BE2C (cell line): Measurements from ENCODE around the gene COL23A1.

ENCODE experiments used
- DNase-seq: peaks from one replicate; pipeline ENCODE4 v3.0.0-alpha.2; 2020
- H3K27me3 ChIP-seq: fragments of 250-450 bp; sonication (Bioruptor Pico); 2 replicates; pipeline ENCODE4 v1.5.1; 2020; ENCODE audit warnings: mild to moderate bottlenecking
- H3K36me3 ChIP-seq: fragments of 250-450 bp; sonication (Bioruptor Pico); 2 replicates; pipeline ENCODE4 v1.5.1; 2020; ENCODE audit warnings: mild to moderate bottlenecking
- H3K4me1 ChIP-seq: fragments of 250-450 bp; sonication (Bioruptor Pico); 2 replicates; pipeline ENCODE4 v1.5.1; 2020
- H3K4me3 ChIP-seq: 2 replicates; pipeline ENCODE4 v1.5.1; 2011; ENCODE audit warnings: low read depth, low read length
- H3K9me3 ChIP-seq: fragments of 250-450 bp; sonication (Bioruptor Pico); 2 replicates; pipeline ENCODE4 v1.5.1; 2020
- TF ChIP-seq, protein P1 (sequence below): IDR thresholded peaks from 2 replicates; pipeline ENCODE4 v1.5.1; 2012; ENCODE audit warnings: mild to moderate bottlenecking, low read depth, low read length

Gene COL23A1

DNA sequence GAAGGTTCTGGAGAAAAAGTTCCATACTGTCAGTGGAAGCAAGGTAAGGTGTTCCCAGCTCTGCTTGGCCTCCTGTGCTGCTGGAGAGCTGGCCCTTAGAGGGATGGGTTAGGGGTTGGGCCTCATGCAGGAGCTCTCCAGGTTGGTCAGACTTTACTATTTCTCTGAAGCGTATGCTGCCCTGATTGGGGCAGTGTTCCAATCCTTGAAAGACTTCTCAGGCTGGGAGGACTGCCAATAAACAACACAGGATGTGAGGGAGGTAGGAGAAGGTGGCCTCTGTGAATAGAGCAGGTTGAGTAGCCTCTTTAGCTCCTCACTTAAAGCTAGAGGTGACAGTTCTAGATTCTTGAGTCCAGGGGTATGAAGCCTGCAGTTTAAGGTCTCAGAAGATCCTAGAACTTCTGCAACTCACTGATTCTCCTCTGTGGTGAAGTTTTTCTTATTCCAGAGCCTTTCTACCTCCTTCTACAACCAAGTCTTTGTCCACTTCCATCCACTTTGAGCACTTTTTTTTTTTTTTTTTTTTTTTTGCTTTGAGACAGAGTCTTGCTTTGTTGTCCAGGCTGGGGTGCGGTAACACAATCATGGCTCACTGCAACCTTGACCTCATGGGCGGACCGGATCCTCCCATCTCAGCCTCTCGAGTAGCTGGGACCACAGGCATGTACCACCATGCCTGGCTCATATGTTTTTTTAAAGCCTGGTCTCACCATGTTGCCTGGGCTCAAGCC, 382.8 kb downstream of the COL23A1 start:
- Histone ChIP-seq H3K36me3 (peaks cover 79% of the 10 kb centered on the region), H3K27me3 (no peaks in the 10 kb centered on the region), H3K4me1 (peaks cover 6% of the 10 kb centered on the region; the same call in 1 of the 2 replicates), H3K9me3 (no peaks in the 10 kb centered on the region), H3K4me3 (peak overlapping the region; percentile 99; the same call in 1 of the 2 replicates)
- no peak for DNase-seq
- TF ChIP-seq, protein P1, sequence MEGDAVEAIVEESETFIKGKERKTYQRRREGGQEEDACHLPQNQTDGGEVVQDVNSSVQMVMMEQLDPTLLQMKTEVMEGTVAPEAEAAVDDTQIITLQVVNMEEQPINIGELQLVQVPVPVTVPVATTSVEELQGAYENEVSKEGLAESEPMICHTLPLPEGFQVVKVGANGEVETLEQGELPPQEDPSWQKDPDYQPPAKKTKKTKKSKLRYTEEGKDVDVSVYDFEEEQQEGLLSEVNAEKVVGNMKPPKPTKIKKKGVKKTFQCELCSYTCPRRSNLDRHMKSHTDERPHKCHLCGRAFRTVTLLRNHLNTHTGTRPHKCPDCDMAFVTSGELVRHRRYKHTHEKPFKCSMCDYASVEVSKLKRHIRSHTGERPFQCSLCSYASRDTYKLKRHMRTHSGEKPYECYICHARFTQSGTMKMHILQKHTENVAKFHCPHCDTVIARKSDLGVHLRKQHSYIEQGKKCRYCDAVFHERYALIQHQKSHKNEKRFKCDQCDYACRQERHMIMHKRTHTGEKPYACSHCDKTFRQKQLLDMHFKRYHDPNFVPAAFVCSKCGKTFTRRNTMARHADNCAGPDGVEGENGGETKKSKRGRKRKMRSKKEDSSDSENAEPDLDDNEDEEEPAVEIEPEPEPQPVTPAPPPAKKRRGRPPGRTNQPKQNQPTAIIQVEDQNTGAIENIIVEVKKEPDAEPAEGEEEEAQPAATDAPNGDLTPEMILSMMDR = no peak

DNA sequence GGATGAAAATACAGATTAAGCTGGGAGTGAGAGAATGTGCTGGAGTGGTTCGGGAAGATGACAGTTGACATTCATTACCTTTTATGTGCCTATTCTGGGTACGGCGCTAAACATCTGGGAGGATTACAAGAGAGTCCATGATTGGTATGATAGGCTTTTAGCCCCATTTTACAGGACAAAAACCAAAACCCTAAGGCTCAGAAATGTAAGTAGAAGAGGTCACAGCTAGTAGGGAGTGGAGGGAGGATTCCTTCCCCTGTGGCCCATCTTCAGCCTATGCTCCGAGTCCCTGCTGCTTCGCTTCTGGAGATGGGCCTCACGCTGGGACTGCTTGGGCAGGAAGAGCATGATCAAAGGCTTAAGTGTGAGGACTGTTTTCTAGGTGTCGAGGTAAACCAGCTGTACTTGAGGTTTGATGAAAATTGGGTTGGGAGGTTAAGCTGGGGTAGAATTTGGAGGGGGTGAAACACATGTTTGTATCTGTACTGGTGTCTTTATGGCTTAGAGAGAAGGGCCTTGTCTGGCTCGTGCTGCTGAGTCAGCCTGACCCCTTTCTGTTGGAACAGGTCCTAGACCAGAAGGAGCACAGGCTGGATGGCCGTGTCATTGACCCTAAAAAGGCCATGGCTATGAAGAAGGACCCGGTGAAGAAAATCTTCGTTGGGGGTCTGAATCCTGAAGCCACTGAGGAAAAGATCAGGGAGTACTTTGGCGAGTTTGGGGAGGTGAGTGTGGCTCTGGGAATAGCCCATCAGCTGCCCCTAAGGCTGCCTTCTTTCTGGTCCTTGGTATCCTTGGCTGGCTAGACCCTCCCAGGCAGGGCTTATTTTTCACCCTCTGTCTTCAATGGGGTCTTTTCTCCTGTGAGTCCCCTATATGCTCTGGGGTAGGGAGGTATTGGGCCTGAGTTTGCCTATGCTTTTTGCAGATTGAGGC, 383.8 kb downstream of the COL23A1 start:
- Histone ChIP-seq H3K4me1 (peaks cover 6% of the 10 kb centered on the region; the same call in 1 of the 2 replicates), H3K36me3 (peaks cover 70% of the 10 kb centered on the region), H3K9me3 (no peaks in the 10 kb centered on the region), H3K4me3 (peak overlapping the region; percentile 99), H3K27me3 (no peaks in the 10 kb centered on the region)
- no peak for DNase-seq
- TF ChIP-seq, protein P1 = no peak

DNA sequence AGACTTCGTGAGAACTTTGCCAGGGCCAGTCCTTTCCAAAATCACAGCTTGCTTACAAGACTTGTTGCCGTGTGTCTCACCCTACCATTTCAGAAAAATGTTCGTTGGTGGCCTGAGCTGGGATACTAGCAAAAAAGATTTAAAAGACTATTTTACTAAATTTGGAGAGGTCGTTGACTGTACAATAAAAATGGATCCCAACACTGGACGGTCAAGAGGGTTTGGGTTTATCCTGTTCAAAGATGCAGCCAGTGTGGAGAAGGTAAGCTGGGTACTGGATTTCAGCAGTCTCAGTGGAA, 384.5 kb downstream of the COL23A1 start:
- Histone ChIP-seq H3K27me3 (no peaks in the 10 kb centered on the region), H3K4me3 (peak overlapping the region; percentile 99), H3K4me1 (peaks cover 6% of the 10 kb centered on the region; the same call in 1 of the 2 replicates), H3K36me3 (peaks cover 63% of the 10 kb centered on the region), H3K9me3 (no peaks in the 10 kb centered on the region)
- TF ChIP-seq, protein P1 = no peak
- DNase-seq = no peak

DNA sequence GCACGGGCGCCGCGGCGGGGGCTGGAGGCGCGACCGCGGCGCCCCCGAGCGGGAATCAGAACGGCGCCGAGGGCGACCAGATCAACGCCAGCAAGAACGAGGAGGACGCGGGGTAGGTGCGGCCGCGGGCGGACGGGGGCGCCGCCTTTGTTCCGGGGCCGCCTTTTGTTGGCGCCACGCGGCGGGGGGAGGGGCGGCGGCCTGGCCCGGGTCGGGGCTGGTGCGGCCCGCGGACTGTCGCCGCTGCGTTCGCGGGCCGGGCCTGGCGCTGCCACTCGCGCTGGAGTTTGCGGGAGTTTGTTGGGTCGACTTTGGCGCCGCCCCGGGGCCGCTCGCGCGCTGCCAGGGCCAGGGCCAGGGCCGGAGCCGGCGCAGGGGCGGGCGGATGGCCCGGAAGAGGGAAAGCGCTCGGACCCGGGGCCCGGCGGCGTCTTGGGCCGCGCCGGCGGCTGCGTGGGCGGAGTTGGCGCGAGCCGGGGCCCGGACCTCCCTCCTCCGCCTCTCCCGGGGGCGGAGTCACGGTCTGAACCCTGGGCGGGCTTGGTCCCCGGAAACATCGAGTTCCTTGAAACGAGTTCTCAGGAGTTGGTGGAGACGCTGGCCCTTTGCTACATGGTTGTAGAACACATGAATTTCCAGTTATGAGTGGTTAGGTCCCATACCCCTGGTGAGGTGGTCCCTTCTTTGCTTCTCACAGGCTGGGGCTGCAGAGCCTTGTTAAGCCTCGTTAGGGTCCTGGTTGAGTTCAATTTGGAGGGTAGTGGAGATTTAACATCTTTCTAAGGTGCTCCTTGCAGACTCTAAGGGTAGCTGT, 385.1 kb downstream of the COL23A1 start:
- Histone ChIP-seq H3K4me1 (peaks cover 6% of the 10 kb centered on the region; the same call in 1 of the 2 replicates), H3K36me3 (peaks cover 57% of the 10 kb centered on the region), H3K4me3 (peak overlapping the region; percentile 99), H3K27me3 (no peaks in the 10 kb centered on the region), H3K9me3 (no peaks in the 10 kb centered on the region)
- TF ChIP-seq, protein P1 = no peak
- DNase-seq = peak; percentile 78

DNA sequence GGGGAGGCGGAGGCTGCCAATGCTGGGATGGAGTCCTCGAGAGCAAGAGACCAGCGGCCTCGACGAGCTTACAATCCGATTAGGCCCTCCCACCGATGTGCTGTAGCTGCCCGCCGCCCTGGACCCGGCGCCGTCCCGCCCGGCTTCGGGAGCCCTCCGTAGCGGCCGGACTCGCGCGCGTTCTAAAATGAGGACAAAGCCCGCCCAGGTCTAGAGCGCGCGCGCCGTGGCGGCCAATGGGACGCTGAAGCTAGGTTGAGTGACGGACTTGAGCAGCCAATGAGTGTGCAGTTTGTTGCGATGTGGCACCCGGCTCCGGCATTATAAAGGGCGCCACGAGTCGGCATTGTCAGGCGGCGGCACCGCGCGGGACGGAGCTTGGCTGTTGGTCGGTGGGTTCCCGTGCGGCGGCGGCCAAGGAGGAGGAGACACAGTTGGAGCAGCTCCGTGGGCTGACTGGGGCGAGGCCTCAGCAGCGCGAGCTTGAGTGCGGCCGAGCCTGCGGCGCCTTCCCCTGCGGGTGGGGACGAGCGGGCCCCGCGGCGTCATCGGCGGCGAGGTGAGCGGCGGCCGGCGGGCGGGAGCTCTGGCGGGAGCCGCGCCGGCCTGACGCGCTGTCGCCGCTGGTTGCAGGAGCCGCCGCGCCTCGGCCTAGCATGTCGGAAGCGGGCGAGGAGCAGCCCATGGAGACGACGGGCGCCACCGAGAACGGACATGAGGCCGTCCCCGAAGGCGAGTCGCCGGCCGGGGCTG, 385.8 kb downstream of the COL23A1 start, which contains the start of gene HNRNPAB:
Gene HNRNPAB, plus strand, starts transcription at position 352 of the 753 bp plus-strand sequence. Its CDS starts 305 bp downstream, at position 657.
- Histone ChIP-seq H3K9me3 (no peaks in the 10 kb centered on the region), H3K27me3 (no peaks in the 10 kb centered on the region), H3K4me1 (peaks cover 6% of the 10 kb centered on the region; the same call in 1 of the 2 replicates), H3K4me3 (peak within 1 kb of the TSS; percentile 99), H3K36me3 (peaks cover 49% of the 10 kb centered on the region)
- DNase-seq = peak; percentile 95
- TF ChIP-seq, protein P1 = no peak
